DLD1 (cell line): ENCODE data around the gene IFT122.

ENCODE experiments used
- in situ Hi-C: cut with HindIII; loops from 2 replicates; pipeline ENCODE4 v1.10.0; 2017; ENCODE audit warnings: low sequenced_read_pairs

Gene IFT122

GRCh38 chr3:129433565-129433964, 6.5 kb upstream of the IFT122 start:
- in situ Hi-C loops, result no loop called here

- in situ Hi-C loops, result no loop called here
These were observed 5.9 kb upstream of the IFT122 start for GRCh38 chr3:129434140-129434539.

GRCh38 chr3:129435367-129435766, 4.7 kb upstream of the IFT122 start:
- in situ Hi-C loops, result no loop called here

- in situ Hi-C loops, result no loop called here
These were observed 703 bp upstream of the IFT122 start for GRCh38 chr3:129439226-129439816.

GRCh38 chr3:129440618-129441190, 680 bp downstream of the IFT122 start:
- in situ Hi-C loops, result no loop called here

GRCh38 chr3:129441215-129441614, 1.2 kb downstream of the IFT122 start:
- in situ Hi-C loops, result no loop called here

GRCh38 chr3:129441782-129442181, 1.8 kb downstream of the IFT122 start:
- in situ Hi-C loops, result no loop called here

- in situ Hi-C loops, result no loop called here
These were observed 2.5 kb downstream of the IFT122 start for GRCh38 chr3:129442486-129442885.

GRCh38 chr3:129442947-129443346, 2.9 kb downstream of the IFT122 start:
- in situ Hi-C loops, result no loop called here

GRCh38 chr3:129445471-129445870, 5.4 kb downstream of the IFT122 start:
- in situ Hi-C loops, result no loop called here

- in situ Hi-C loops, result no loop called here
These were observed 6.9 kb downstream of the IFT122 start for GRCh38 chr3:129446926-129447325.

GRCh38 chr3:129448186-129448895, 8.3 kb downstream of the IFT122 start:
- in situ Hi-C loops, result no loop called here

- in situ Hi-C loops, result no loop called here
These were observed 9.5 kb downstream of the IFT122 start for GRCh38 chr3:129449279-129450115.

- in situ Hi-C loops, result no loop called here
These were observed 13.7 kb downstream of the IFT122 start for GRCh38 chr3:129453732-129454131.

- in situ Hi-C loops, result no loop called here
These were observed 20.1 kb downstream of the IFT122 start for GRCh38 chr3:129460155-129460554.

- in situ Hi-C loops, result no loop called here
These were observed 20.5 kb downstream of the IFT122 start for GRCh38 chr3:129460572-129460971.

GRCh38 chr3:129461022-129461421, 21.0 kb downstream of the IFT122 start:
- in situ Hi-C loops, result no loop called here

GRCh38 chr3:129461461-129462146, 21.6 kb downstream of the IFT122 start:
- in situ Hi-C loops, result no loop called here

GRCh38 chr3:129462361-129462968, 22.4 kb downstream of the IFT122 start:
- in situ Hi-C loops, result no loop called here

GRCh38 chr3:129463094-129463493, 23.1 kb downstream of the IFT122 start:
- in situ Hi-C loops, result no loop called here
